ENCODE measurements around the gene PTPRK.

- TF ChIP-seq CTCF (conservative IDR thresholded peaks at IDR 0.05 in 1 of 2, IDR thresholded peaks at IDR 0.05 in 1 of 2; ENCODE audit: low read depth in 1 of 2, low read length in 2 of 2), result no peak
- TF ChIP-seq EZH2 (IDR thresholded peaks at IDR 0.05; ENCODE audit: low read length, missing control alignments), result no peak
Observed at GRCh38 chr6:128192972-128193371, 327.4 kb downstream of the PTPRK start.

All from fibroblast of lung (primary cell).